Measurements from ENCODE around the gene KCNH2. TPM values are rescaled to one million over a fixed set of nuclear protein-coding genes. Genes with fewer than 3 reads are reported as not detected.

KCNH2 gene
- total and polyA plus RNA-seq, 10 donors, result 0.67 to 5.1 (median 2.3) TPM

DNA sequence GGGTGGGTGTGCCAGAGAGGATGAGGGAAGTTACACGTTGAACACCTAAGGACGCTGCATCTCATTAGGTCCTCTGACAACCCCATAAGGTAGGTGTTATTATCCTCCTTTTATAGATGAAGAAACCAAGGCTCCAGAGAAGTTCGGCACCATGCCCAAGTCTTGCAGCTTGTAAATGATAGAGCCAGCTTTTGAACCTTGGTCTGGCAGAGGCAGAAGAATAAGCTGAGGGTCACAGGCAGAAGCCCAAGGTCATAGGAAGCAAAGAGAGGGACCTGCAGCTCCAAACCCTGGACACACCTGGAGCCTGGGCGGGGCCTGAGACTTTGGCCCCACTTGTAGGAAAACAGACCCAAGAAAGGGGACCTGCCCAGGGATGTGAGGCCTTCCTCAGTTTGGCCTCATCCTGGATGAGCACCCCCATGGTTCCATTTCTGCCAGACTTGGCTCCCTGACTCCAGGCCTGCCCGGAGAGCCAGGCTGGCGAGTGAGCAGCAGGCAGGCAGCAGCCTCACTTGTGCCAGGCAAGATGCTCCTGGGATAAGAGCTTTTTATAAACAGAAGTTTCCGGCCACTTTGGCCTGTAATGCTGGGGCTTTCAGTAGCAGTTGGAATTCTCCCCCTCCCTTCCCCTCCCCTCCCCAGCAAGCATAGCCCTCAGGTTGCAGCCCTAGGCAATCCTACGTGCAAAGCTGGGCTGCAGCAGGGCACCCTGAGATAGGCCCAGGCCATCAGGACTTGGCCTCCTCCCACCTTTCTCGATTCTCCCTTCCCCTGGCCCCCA lies 2.4 kb downstream of the KCNH2 start:
- TF ChIP-seq, protein P1, sequence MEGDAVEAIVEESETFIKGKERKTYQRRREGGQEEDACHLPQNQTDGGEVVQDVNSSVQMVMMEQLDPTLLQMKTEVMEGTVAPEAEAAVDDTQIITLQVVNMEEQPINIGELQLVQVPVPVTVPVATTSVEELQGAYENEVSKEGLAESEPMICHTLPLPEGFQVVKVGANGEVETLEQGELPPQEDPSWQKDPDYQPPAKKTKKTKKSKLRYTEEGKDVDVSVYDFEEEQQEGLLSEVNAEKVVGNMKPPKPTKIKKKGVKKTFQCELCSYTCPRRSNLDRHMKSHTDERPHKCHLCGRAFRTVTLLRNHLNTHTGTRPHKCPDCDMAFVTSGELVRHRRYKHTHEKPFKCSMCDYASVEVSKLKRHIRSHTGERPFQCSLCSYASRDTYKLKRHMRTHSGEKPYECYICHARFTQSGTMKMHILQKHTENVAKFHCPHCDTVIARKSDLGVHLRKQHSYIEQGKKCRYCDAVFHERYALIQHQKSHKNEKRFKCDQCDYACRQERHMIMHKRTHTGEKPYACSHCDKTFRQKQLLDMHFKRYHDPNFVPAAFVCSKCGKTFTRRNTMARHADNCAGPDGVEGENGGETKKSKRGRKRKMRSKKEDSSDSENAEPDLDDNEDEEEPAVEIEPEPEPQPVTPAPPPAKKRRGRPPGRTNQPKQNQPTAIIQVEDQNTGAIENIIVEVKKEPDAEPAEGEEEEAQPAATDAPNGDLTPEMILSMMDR (IDR thresholded peaks at IDR 0.05 in 8 of 11, conservative IDR thresholded peaks at IDR 0.05 in 3 of 11), result no peak
- no peak for TF ChIP-seq POLR2A (IDR thresholded peaks at IDR 0.05)
- no peak for TF ChIP-seq POLR2AphosphoS5 (IDR thresholded peaks at IDR 0.05)
- 71 to 82% (median 80%) methylated on average over 8 to 9 of the region's 9 CpGs for WGBS, 5 donors
- Histone ChIP-seq H3K9me3 (no peaks in the 10 kb centered on the region), H3K27me3 (replicated peaks in 1 of 7) (peaks cover 4 to 88% (median 52%) of the 10 kb centered on the region in 7 donors), H3K27ac (peak overlapping the region in 3 of 8 donors; percentile 76 to 83 (median 76)), H3K4me1 (peaks cover 5 to 69% (median 44%) of the 10 kb centered on the region in 6 donors), H3K4me3 (peak overlapping the region in 3 of 8 donors; percentile 53 to 78 (median 58)), H3K36me3 (no peaks in the 10 kb centered on the region)
- no peak for DNase-seq
- intact Hi-C loops (cut with DNase I; ENCODE audit: low total_unique reads), result no loop called here

DNA sequence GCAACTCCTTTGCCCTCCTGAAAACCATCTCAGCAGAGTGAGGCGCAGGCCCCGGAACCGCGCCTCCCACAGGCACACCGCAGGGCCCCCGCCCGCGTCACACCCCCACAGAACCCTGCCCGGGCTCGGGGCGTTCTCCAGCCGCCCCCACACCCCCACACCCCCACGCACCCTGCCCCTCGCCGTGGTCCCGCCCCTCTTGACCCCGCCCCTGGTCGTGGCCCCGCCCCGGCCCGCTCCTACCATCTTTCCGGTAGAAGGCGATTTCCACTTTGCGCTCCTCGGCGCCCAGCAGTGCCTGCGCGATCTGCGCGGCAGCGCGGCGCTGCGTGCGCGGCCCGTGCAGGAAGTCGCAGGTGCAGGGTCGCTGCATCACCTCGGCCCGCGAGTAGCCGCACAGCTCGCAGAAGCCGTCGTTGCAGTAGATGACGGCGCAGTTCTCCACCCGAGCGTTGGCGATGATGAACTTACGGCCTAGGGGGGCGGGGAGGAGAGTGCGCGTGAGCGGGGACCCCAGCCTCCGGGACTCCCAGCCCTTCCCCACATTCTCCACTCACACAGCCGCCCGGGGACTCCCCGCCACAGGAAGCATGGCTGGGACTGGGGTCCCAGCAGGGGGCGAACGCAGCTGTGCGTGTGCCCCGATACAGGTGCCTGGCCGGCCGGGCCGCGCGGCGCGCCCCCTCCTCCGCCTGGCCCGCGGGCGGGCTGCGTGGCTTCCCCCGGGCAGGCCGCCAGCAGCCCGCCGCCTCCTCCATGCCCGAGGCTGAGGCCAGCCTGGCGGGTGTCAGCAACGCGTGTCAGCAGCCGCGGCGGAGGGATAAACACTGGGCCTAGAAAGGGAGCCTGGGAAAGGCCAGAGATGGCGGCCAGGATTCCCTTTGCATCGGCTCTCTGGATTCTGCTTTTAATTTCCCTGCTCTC lies 3.4 kb downstream of the KCNH2 start:
- H3K4me1 ChIP-seq, result peaks cover 5 to 70% (median 44%) of the 10 kb centered on the region in 6 donors
- intact Hi-C loops (cut with DNase I; ENCODE audit: low total_unique reads), result no loop called here
- H3K9me3 ChIP-seq, result no peaks in the 10 kb centered on the region
- peak overlapping the region; percentile 32 to 78 (median 54) for H3K4me3 ChIP-seq
- no peak for TF ChIP-seq POLR2A (IDR thresholded peaks at IDR 0.05)
- peak; percentile 82 to 87 (median 86) for TF ChIP-seq POLR2AphosphoS5 (IDR thresholded peaks at IDR 0.05)
- TF ChIP-seq, protein P1 (IDR thresholded peaks at IDR 0.05 in 8 of 11, conservative IDR thresholded peaks at IDR 0.05 in 3 of 11), result peak in 8 of 11 experiments; percentile 14 to 58 (median 36)
- peak; percentile 92 for DNase-seq
- WGBS, 5 donors, result 1 to 6% (median 2%) methylated on average over 31 to 89 of the region's 89 CpGs
- peaks cover 4 to 78% (median 48%) of the 10 kb centered on the region in 7 donors for H3K27me3 ChIP-seq (replicated peaks in 1 of 7)
- peak overlapping the region in 7 of 8 donors; percentile 27 to 83 (median 75) for H3K27ac ChIP-seq
- no peaks in the 10 kb centered on the region for H3K36me3 ChIP-seq

DNA sequence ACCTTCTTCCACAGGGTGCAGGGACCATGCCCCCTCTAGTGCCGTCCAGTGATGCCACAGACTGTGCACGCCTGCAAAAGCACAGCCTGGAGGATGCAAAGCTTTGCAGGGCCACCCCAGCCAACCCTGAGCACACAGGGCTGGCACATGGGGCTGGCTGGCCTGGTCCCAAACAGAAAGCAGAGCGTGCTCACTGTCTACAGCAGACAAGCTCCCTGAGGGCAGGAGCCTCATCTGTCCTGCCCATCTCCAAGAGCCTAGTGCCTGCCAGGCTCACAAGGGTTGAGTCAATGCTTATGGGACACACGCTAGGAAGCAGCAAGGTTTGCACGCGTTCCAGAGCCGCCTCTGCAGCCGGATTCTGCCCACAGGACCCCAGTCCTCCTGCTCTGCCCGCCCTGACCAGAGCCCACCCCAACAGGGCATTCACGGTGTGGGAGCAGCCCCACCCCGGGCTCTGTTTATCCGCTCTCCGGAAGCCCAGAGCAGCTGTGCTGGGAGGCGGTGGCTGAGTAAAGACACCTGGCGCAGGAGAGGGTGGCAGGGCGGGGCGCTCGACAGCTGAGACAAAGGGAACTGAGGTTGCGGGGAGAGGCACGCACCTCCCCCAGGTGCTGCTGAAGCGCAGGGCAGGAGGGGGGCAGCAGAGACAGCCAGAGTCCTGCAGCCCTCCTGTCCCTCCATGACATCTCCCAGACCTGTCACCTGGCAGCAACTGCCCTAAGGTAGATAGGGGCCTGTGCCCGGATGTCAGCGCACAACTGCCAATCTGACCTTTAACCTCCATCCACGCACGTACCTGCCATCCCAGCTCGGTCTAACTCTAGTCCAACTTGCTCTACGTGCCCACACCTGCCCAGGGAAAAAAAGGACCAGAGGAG lies 4.3 kb downstream of the KCNH2 start:
- peak overlapping the region in 7 of 8 donors; percentile 39 to 78 (median 56) for H3K4me3 ChIP-seq
- DNase-seq, result peak; percentile 85
- TF ChIP-seq POLR2AphosphoS5 (IDR thresholded peaks at IDR 0.05), result peak in 1 of 3 donors; percentile 44
- TF ChIP-seq, protein P1 (IDR thresholded peaks at IDR 0.05 in 8 of 11, conservative IDR thresholded peaks at IDR 0.05 in 3 of 11), result no peak
- no peak for TF ChIP-seq POLR2A (IDR thresholded peaks at IDR 0.05)
- peaks cover 5 to 62% (median 40%) of the 10 kb centered on the region in 6 donors for H3K4me1 ChIP-seq
- 39 to 51% (median 44%) methylated on average over 20 to 27 of the region's 27 CpGs for WGBS, 5 donors
- no peaks in the 10 kb centered on the region for H3K36me3 ChIP-seq
- intact Hi-C loops (cut with DNase I; ENCODE audit: low total_unique reads), result no loop called here
- H3K9me3 ChIP-seq, result no peaks in the 10 kb centered on the region
- H3K27me3 ChIP-seq (replicated peaks in 1 of 7), result peaks cover 4 to 69% (median 42%) of the 10 kb centered on the region in 7 donors
- H3K27ac ChIP-seq, result peak overlapping the region in 6 of 8 donors; percentile 38 to 83 (median 76)
